ENCODE data around the gene FOXP1. TPM values are rescaled to one million over a fixed set of nuclear protein-coding genes. Genes with fewer than 3 reads are reported as not detected.

Gene FOXP1
- total and polyA plus RNA-seq, 2 donors (not counting 1 experiment from before 2014, with no cell fraction given) = 91.1 to 508 TPM

- no peak overlapping the region for H2AFZ ChIP-seq (ENCODE audit: insufficient read depth, low read depth, low read length, poor library complexity, severe bottlenecking)
- H3K4me1 ChIP-seq (ENCODE audit: control insufficient read depth in 2 of 2, insufficient read depth in 2 of 2, low read length in 2 of 2) = peaks cover 21 to 24% of the 10 kb centered on the region in 2 donors
- no peak for DNase-seq
- Mint-ChIP-seq H3K4me3 (no peak overlapping the region), H3K27ac (peak overlapping the region; percentile 73), H3K4me1 (peaks cover 64% of the 10 kb centered on the region), H3K27me3 (no peaks in the 10 kb centered on the region), H3K9me3 (ENCODE audit: insufficient read depth) (no peaks in the 10 kb centered on the region)
- POLR2A ChIA-PET = interaction anchor here (0.6 kb wide), 1 partner anchor 87 kb away, joined by 4 read pairs; no protein-coding TSS in a partner anchor
- peaks cover 0 to 7% of the 10 kb centered on the region in 2 experiments for H3K36me3 ChIP-seq (replicated peaks in 1 of 2; ENCODE audit: control extremely low read depth in 1 of 2, control insufficient read depth in 1 of 2, extremely low read depth in 1 of 2, insufficient read depth in 2 of 2, low read length in 1 of 2)
- peak; percentile 73 for ATAC-seq (ENCODE audit: low read depth)
- no peak overlapping the region for H3K4me2 ChIP-seq (replicated peaks; ENCODE audit: low read depth, low read length, poor library complexity, severe bottlenecking)
- H3K9ac ChIP-seq (ENCODE audit: low read length) = no peak overlapping the region
- TF ChIP-seq CTCF (IDR thresholded peaks at IDR 0.05) = no peak
- no peak for TF ChIP-seq EZH2 (IDR thresholded peaks at IDR 0.05; ENCODE audit: borderline replicate concordance, insufficient read depth, low read depth, low read length, poor library complexity, severe bottlenecking)
- H3K4me3 ChIP-seq (ENCODE audit: control extremely low read depth in 1 of 5, extremely low read depth in 1 of 5, insufficient read depth in 1 of 5, low read depth in 2 of 5, low read length in 4 of 5) = no peak overlapping the region
- peaks cover 97% of the 10 kb centered on the region for H3K79me2 ChIP-seq (ENCODE audit: control insufficient read depth, insufficient read depth, low read length)
- H3K27ac ChIP-seq (ENCODE audit: low read length in 2 of 2) = no peak overlapping the region
- CTCF ChIA-PET = interaction anchor here (1.4 kb wide), 1 partner anchor 9 kb away, joined by 4 read pairs; no protein-coding TSS in a partner anchor
- H4K20me1 ChIP-seq (ENCODE audit: control insufficient read depth, insufficient read depth, low read length, poor library complexity, severe bottlenecking) = peaks cover 29% of the 10 kb centered on the region
- 88% methylated on average over 4 of the region's 7 CpGs for WGBS (ENCODE audit: insufficient coverage)
- intact Hi-C loops (cut with micrococcal nuclease) = loop anchor here (5.0 to 10.0 kb wide), 2 partner anchors 38 to 365 kb away; partner anchors contain the start of gene FOXP1
- no peaks in the 10 kb centered on the region for H3K27me3 ChIP-seq (replicated peaks in 1 of 4; ENCODE audit: control extremely low read depth in 1 of 4, control insufficient read depth in 3 of 4, insufficient read depth in 4 of 4, low read length in 3 of 4)
- H3K9me3 ChIP-seq (ENCODE audit: control extremely low read depth in 1 of 3, control insufficient read depth in 2 of 3, insufficient read depth in 1 of 3, low read length in 2 of 3) = peaks cover 0 to 11% (median 0%) of the 10 kb centered on the region in 3 donors
Measured at GRCh38 chr3:71219744-71220638, 363.5 kb downstream of the FOXP1 start.

GRCh38 chr3:71218508-71218907 lies 365.0 kb downstream of the FOXP1 start:
- WGBS (ENCODE audit: insufficient coverage) = 100% methylated on average over 5 of the region's 5 CpGs
- H3K27ac ChIP-seq (ENCODE audit: low read length in 2 of 2) = no peak overlapping the region
- ATAC-seq (ENCODE audit: low read depth) (no peak), DNase-seq (no peak)
- Mint-ChIP-seq H3K9me3 (ENCODE audit: insufficient read depth) (no peaks in the 10 kb centered on the region), H3K4me1 (peaks cover 66% of the 10 kb centered on the region), H3K27me3 (no peaks in the 10 kb centered on the region), H3K27ac (peak overlapping the region; percentile 27), H3K4me3 (no peak overlapping the region)
- H3K36me3 ChIP-seq (replicated peaks in 1 of 2; ENCODE audit: control extremely low read depth in 1 of 2, control insufficient read depth in 1 of 2, extremely low read depth in 1 of 2, insufficient read depth in 2 of 2, low read length in 1 of 2) = peaks cover 0 to 7% of the 10 kb centered on the region in 2 experiments
- H3K4me3 ChIP-seq (ENCODE audit: control extremely low read depth in 1 of 5, extremely low read depth in 1 of 5, insufficient read depth in 1 of 5, low read depth in 2 of 5, low read length in 4 of 5) = no peak overlapping the region
- H3K9ac ChIP-seq (ENCODE audit: low read length) = no peak overlapping the region
- peaks cover 42% of the 10 kb centered on the region for H4K20me1 ChIP-seq (ENCODE audit: control insufficient read depth, insufficient read depth, low read length, poor library complexity, severe bottlenecking)
- TF ChIP-seq EZH2 (IDR thresholded peaks at IDR 0.05; ENCODE audit: borderline replicate concordance, insufficient read depth, low read depth, low read length, poor library complexity, severe bottlenecking) (no peak), CTCF (IDR thresholded peaks at IDR 0.05) (no peak)
- peaks cover 94% of the 10 kb centered on the region for H3K79me2 ChIP-seq (ENCODE audit: control insufficient read depth, insufficient read depth, low read length)
- POLR2A ChIA-PET = no interaction called here
- peaks cover 0 to 11% (median 0%) of the 10 kb centered on the region in 3 donors for H3K9me3 ChIP-seq (ENCODE audit: control extremely low read depth in 1 of 3, control insufficient read depth in 2 of 3, insufficient read depth in 1 of 3, low read length in 2 of 3)
- peaks cover 27 to 29% of the 10 kb centered on the region in 2 donors for H3K4me1 ChIP-seq (ENCODE audit: control insufficient read depth in 2 of 2, insufficient read depth in 2 of 2, low read length in 2 of 2)
- no peak overlapping the region for H2AFZ ChIP-seq (ENCODE audit: insufficient read depth, low read depth, low read length, poor library complexity, severe bottlenecking)
- CTCF ChIA-PET = interaction anchor here (0.9 to 1.5 kb wide), 2 partner anchors 24 to 30 kb away, joined by 3 read pairs; no protein-coding TSS in a partner anchor
- no peaks in the 10 kb centered on the region for H3K27me3 ChIP-seq (replicated peaks in 1 of 4; ENCODE audit: control extremely low read depth in 1 of 4, control insufficient read depth in 3 of 4, insufficient read depth in 4 of 4, low read length in 3 of 4)
- H3K4me2 ChIP-seq (replicated peaks; ENCODE audit: low read depth, low read length, poor library complexity, severe bottlenecking) = no peak overlapping the region
- intact Hi-C loops (cut with micrococcal nuclease) = loop anchor here (5.0 kb wide), 1 partner anchor 36 kb away; no protein-coding TSS in a partner anchor

Measured in B cell (primary cell).